ENCODE results near the gene COPA. TPM values are rescaled to one million over a fixed set of nuclear protein-coding genes. Genes with fewer than 3 reads are reported as not detected.

Gene COPA
- total and polyA plus RNA-seq, 10 donors, result 41.3 to 181 (median 117) TPM

- Histone ChIP-seq H3K9me3 (no peaks in the 10 kb centered on the region), H3K4me1 (peaks cover 19 to 38% (median 28%) of the 10 kb centered on the region in 6 donors), H3K27ac (peak within 1 kb of the TSS; percentile 82 to 91 (median 86)), H3K36me3 (peaks cover 2 to 60% (median 50%) of the 10 kb centered on the region in 6 donors), H3K27me3 (replicated peaks in 1 of 7) (no peaks in the 10 kb centered on the region), H3K4me3 (peak within 1 kb of the TSS; percentile 65 to 97 (median 86))
- TF ChIP-seq POLR2A (IDR thresholded peaks at IDR 0.05) (peak in 2 of 3 donors; percentile 35 to 53), CTCF (IDR thresholded peaks at IDR 0.05 in 8 of 11, conservative IDR thresholded peaks at IDR 0.05 in 3 of 11) (peak in 2 of 11 experiments; percentile 15 to 16), POLR2AphosphoS5 (IDR thresholded peaks at IDR 0.05) (peak; percentile 97 to 99 (median 98))
- intact Hi-C loops (cut with DNase I; ENCODE audit: low total_unique reads), result loop anchor here (5.0 kb wide), 1 partner anchor 183 kb away; no protein-coding TSS in a partner anchor
- WGBS, 5 donors, result 0 to 1% (median 0%) methylated on average over 27 of the region's 27 CpGs
- peak; percentile 97 for DNase-seq
These were observed 58.2 kb downstream of the COPA start, which contains the start of gene PEX19 for GRCh38 chr1:160284782-160285344. Gene PEX19 (minus strand): TSS chr1:160285133. CDS start chr1:160285124, 9 bp downstream.

DNA sequence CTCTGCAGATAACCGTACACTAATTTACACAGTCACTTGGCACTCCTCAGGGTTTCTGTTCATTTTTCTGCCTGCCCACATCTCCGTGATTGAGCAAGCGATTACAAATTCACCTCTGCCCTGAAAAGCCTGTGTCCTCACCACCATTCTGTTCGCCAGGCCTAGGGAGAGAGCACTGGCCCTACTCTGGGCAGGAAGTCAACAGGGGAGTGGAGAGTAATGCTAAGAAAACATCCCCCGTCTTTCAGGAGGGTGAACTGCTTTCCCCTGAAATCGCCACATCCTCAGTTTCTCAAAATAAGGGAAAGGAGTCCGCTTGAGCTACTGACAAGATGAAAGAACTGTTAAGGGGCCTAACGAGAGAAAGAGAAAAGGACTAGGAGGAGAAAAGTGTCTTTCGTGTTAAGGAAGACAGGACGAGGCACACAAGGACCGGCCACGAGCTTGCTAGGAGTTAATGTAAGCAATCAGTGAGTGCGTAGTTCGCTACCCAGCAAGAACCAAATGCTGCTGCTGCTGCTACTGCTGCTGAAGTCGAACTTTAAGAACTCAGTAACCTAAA lies 58.7 kb downstream of the COPA start:
- H3K4me1 ChIP-seq, result peaks cover 19 to 38% (median 28%) of the 10 kb centered on the region in 6 donors
- TF ChIP-seq CTCF (IDR thresholded peaks at IDR 0.05 in 8 of 11, conservative IDR thresholded peaks at IDR 0.05 in 3 of 11) (no peak), POLR2AphosphoS5 (IDR thresholded peaks at IDR 0.05) (peak in 1 of 3 donors; percentile 69)
- no peaks in the 10 kb centered on the region for H3K27me3 ChIP-seq (replicated peaks in 1 of 7)
- peak overlapping the region; percentile 82 to 91 (median 86) for H3K27ac ChIP-seq
- H3K9me3 ChIP-seq, result no peaks in the 10 kb centered on the region
- intact Hi-C loops (cut with DNase I; ENCODE audit: low total_unique reads), result no loop called here
- H3K4me3 ChIP-seq, result peak overlapping the region; percentile 65 to 97 (median 86)
- peaks cover 6 to 60% (median 50%) of the 10 kb centered on the region in 6 donors for H3K36me3 ChIP-seq
- no peak for DNase-seq
- 2 to 5% (median 3%) methylated on average over 15 of the region's 15 CpGs for WGBS, 5 donors

DNA sequence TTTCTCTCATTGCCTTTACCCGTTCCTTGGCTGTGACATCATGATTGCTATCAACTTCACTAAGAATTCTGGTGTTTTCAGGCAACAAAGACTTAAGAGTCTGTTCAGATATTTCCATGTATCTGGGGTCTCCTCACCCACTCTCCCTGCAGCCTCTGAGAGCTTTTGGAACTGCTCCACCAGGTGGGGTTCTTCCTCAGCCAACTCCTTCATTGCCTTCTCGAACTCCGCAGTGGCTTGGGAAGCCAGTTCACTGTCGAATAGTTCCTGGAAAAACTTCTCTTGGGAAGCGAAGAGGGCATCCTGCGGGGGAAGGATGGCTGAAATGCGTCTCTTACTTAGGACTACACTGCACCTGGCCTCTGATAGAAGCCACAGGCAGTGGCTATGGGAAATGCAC lies 60.2 kb downstream of the COPA start:
- TF ChIP-seq CTCF (IDR thresholded peaks at IDR 0.05 in 8 of 11, conservative IDR thresholded peaks at IDR 0.05 in 3 of 11), result no peak
- TF ChIP-seq POLR2A (IDR thresholded peaks at IDR 0.05), result no peak
- no peak for TF ChIP-seq POLR2AphosphoS5 (IDR thresholded peaks at IDR 0.05)
- 92 to 99% (median 95%) methylated on average over 7 of the region's 7 CpGs for WGBS, 5 donors
- Histone ChIP-seq H3K36me3 (peaks cover 9 to 60% (median 52%) of the 10 kb centered on the region in 6 donors), H3K4me3 (no peak overlapping the region), H3K4me1 (peaks cover 19 to 38% (median 28%) of the 10 kb centered on the region in 6 donors), H3K9me3 (no peaks in the 10 kb centered on the region), H3K27me3 (replicated peaks in 1 of 7) (no peaks in the 10 kb centered on the region), H3K27ac (no peak overlapping the region)
- intact Hi-C loops (cut with DNase I; ENCODE audit: low total_unique reads), result no loop called here
- no peak for DNase-seq

GRCh38 chr1:160277987-160278386 lies 65.1 kb downstream of the COPA start:
- no peak overlapping the region for H3K4me3 ChIP-seq
- no peaks in the 10 kb centered on the region for H3K9me3 ChIP-seq
- H3K27ac ChIP-seq, result no peak overlapping the region
- peaks cover 9 to 81% (median 63%) of the 10 kb centered on the region in 6 donors for H3K36me3 ChIP-seq
- DNase-seq, result no peak
- H3K27me3 ChIP-seq (replicated peaks in 1 of 7), result no peaks in the 10 kb centered on the region
- H3K4me1 ChIP-seq, result peaks cover 0 to 9% (median 4%) of the 10 kb centered on the region in 6 donors
- WGBS, 5 donors, result 76 to 88% (median 83%) methylated on average over 4 of the region's 4 CpGs
- intact Hi-C loops (cut with DNase I; ENCODE audit: low total_unique reads), result no loop called here
- TF ChIP-seq POLR2AphosphoS5 (IDR thresholded peaks at IDR 0.05) (no peak), CTCF (IDR thresholded peaks at IDR 0.05 in 8 of 11, conservative IDR thresholded peaks at IDR 0.05 in 3 of 11) (no peak), POLR2A (IDR thresholded peaks at IDR 0.05) (no peak)
